GM19452 (cell line): Measurements from ENCODE around the gene TET1.
"Not testable (repeated sequence)": the region's sequence is repeated elsewhere in the genome, so short reads cannot be mapped to it uniquely, and the experiment has no call there.

ENCODE experiments used
- ATAC-seq: cut with Tn5 transposase; IDR thresholded peaks from one replicate; pipeline ENCODE4 v1.9.1; 2021; ENCODE audit not compliant: unreplicated experiment

The TET1 gene

DNA sequence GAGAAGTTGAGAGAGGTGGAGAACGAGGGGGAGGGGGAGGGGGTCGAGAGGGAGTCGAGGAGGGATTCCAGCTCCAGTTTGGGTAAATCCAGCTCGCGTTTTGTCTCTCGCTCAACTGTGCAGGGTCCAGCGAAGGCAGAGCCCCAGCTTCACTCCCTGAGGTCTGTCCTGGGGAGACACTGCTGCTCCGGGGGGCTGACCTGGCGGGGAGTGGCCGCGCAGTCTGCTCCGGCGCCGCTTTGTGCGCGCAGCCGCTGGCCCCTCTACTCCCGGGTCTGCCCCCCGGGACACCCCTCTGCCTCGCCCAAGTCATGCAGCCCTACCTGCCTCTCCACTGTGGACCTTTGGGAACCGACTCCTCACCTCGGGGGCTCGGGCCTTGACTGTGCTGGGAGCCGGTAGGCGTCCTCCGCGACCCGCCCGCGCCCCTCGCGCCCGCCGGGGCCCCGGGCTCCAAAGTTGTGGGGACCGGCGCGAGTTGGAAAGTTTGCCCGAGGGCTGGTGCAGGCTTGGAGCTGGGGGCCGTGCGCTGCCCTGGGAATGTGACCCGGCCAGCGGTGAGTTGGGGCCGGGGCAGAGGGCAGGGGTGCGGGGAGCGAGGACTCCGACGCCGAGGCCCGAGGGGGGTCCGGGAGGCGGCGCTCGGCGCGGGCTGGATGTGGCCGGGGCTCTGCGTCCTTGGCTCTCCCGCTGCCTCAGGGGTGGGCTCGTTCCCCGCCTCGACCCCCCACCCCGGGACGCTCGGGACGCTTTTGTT is at the start of gene TET1:
TSS of gene TET1 (plus strand) at position 152 of the 757 bp plus-strand sequence. CDS start 12,002 bp downstream, outside the sequence.
- ATAC-seq, result no peak

DNA sequence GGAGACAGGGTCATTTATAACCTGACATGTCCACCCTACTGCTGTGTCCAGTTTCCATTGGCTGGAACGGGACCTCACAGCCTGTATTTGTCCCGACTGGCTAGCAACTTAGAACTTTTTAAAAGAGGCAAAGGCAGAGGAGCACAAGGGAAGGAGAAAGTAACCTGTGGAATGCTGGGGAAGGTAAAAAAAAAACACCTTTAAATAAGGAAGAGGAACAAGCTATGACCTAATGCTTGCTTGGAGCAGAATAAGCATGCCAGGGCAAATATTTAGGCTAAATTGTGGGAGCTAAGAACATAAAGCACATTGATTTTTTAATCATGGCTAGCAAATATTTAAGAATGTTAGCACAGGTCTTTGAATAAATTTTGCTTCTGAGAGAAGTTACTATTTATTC is 43.9 kb upstream of the TET1 start:
- ATAC-seq, result not testable (repeated sequence)

DNA sequence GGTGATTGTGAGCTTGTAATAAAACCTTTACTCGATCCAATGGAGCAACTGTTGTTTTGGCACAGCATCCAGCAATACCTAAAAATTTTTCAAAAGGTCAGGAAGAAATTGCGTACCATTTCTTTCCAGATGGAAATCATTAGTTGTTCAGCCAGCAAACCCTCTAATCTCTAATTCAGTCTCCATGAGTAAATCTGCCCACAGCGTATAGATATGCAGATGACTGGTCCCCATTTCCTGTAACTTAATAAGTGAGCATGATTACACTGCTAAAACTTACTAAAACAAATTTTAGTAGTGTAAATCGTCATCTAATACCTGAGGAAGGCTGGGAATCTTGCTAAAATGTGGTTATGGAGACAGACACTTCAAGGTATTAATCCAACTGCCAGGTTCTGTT is 43.4 kb upstream of the TET1 start:
- no peak for ATAC-seq

DNA sequence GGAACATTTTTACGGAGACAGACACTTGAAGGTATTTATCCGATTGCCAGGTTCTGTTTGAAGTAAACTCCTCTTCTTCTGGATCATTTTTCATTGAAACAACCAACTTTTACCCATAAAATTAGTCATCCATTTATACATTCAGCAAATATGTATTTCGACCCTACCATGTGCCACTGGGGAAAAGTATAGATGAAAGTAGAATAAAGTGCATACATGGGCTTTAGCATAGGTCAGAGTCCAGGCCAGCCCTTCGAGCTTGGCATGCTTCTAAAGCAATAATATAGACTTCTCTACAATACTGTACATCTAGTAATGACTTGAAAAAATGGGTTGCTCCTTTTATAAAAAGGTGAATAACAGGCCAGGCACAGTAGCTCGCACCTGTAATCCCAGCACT is 42.9 kb upstream of the TET1 start:
- no peak for ATAC-seq

- ATAC-seq, result not testable (repeated sequence)
Observed at GRCh38 chr10:68518609-68519008, 41.5 kb upstream of the TET1 start.

- not testable (repeated sequence) for ATAC-seq
Observed at GRCh38 chr10:68525490-68526038, 34.6 kb upstream of the TET1 start.

DNA sequence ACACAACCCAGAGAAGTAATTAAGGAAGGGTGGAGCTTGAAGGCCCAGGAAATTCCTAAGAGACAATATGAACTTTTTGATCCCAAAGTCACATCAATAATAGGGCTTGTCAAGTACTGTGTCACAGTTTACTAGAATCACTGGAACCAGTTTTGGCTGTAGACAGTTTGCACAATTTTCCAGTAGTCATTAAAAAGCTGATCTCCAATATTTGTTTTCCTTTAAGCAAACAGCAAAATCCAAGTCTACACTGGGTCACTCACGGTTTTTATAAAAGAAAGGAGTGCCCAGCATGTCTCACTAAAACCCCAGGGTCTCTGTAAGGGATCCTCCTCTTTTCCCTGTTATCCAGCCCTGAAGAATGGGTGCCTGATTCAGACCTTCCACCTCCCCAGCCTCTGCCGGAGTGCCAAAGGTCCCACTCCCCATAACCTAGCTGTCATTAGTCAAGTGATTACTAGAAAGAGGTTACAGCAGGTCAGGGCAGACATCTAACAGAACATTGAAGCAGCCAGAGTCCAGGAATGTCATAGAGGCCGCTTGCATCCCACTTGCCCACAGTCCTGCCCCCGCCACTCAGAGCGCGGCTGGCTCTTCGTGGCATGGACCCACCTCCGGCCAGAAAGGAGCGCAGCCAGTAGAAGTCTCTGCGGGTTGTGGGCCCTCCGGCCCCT is 33.4 kb upstream of the TET1 start:
- peak; percentile 57 for ATAC-seq

DNA sequence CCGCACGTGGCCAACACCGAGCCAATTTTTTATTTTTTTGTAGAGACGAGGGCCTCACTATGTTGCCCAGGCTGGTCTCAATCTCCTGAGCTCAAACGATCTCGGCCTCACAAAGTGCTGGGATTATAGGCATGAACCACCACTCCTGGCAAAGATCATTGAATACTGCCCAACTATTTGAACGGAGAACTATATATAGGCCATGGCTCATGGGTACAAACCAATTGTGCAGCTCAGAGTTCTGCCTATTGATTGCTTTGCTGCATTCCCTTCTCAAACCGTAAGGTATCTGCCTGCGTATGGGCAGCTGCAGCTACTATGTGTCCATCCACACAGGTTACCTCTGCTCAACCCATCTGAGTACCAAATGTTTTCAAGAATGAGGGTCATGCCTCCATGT is 23.2 kb upstream of the TET1 start:
- ATAC-seq, result no peak

DNA sequence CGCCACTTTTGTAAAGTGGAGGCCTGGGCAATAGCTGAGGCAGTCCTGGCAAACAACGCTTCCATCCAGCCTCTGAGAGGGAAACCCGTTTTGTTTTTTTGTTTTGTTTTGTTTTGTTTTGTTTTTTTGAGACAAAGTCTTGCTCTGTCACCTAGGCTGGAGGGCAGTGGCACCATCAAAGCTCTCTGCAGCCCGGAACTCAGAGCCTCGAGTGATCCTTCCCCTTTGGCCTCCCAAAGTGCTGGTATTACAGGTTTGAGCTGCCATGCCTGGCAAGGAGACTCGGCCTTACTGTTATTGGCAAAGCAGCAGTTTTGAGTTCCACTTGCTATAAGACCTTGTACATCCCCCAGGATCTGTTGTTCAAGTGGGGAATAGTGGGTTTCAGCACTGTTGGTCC is 22.3 kb upstream of the TET1 start:
- no peak for ATAC-seq

DNA sequence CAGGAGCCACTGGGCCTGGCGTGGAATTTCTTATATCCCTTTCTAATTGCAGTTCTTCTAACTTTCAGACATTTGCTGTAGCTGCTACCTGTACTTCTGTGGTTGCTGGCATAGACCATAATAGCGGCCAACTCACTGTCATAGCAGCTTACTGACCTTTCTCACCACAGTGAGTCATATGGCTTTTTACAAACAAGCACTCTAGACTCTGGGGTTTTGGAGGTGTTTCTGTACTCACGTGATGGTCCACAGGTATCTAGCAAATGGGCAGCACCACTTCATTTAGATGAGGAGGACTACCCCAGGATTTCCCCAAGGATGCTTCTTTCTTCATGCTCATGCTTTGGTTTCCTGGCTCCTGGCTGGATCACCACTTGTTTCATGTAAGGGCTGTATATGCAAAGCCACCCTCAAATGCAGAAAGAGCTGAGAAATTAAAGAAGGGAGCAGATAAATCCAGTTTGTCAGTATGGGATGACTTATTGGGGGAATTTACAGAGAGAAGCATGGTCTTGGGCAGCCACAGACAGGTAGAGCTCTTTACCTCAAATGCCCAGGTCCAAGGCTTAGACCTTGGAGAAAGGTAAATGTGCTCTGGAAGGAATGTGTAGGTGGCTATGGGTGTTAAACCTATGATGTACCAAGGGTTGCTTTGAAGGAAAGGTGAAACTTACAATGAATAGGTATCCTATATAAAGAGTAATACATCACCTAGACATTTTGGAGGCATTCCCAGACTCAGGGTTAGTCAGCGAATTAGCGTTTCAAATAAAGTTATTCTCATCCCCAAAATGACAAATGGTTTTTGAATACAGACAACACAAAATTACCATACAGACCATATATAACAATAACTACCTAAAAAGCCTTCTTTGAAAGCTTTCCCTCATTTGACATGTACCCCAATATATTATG is 16.9 kb upstream of the TET1 start:
- peak; percentile 63 for ATAC-seq

DNA sequence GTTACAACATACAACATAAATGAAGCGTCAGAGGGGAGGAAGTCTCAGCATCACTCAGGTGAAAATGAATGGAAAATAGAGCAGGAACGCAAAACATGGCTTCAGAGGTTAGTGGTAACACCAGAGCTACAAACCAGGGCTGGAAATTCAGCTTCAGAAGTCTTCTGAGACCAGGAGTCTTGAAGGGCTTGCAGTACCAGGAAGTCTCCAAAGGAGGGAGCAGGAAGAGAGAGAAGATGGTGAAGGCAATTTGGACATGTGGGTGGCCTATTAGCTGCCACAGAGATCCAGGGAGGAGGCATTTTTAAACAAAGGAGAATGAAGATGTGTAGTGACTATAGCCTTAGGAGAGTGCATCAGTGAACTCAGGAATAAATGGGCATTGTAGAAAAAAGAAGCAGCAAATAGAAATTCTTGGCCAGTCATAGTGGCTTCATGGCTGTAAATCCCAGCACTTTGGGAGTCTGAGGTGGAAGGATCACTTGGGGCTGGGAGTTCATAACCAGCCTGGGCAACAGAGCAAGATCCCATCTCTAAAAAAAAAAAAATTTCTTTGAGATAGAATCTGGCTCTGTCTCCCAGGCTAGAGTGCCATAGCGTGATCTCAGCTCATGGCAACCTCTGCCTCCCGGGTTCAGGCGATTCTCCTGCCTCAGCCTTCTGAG is 9.3 kb upstream of the TET1 start:
- ATAC-seq, result no peak

DNA sequence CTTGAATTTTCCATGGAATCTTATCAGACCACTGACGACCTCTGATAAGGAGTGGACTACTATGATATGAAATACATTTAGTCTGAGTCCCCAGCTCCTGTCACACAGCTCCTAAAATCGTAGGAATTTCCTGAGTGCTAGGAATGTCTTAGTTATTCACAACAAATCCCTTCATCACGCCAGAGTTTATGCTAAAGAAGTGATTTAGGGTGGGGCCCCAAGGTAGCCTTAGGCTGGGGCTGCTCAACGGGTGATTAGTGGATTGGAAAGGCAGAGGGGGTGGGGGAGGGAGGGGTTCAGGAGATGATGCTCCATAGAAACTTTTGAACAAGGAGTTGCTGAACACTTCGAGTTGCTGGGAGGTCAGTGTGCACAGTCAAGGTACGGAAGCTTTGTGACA is 7.0 kb upstream of the TET1 start:
- ATAC-seq, result no peak

GRCh38 chr10:68553599-68553998 is 6.5 kb upstream of the TET1 start:
- no peak for ATAC-seq

- no peak for ATAC-seq
Observed at GRCh38 chr10:68558478-68558877, 1.7 kb upstream of the TET1 start.

DNA sequence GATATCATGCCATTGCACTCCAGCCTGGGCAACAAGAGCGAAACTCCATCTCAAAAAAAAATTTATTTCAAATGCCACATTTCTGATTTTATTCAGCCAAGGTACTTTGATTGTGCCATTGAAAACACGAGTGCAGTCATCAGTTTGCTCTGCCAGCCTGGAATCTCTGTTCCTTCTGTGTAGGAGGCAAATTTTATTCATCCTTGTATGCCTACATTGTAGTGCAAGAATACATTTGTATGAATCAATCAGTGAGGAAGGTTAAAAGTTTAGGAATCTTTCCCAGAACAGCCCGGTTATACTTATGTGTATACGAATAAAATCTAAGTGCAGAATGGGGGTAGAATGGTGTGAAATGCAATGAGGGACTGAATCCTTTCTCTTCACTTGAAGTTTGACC is 886 bp upstream of the TET1 start:
- ATAC-seq, result no peak

- ATAC-seq, result no peak
Observed at GRCh38 chr10:68559841-68560185, 324 bp upstream of the TET1 start.

DNA sequence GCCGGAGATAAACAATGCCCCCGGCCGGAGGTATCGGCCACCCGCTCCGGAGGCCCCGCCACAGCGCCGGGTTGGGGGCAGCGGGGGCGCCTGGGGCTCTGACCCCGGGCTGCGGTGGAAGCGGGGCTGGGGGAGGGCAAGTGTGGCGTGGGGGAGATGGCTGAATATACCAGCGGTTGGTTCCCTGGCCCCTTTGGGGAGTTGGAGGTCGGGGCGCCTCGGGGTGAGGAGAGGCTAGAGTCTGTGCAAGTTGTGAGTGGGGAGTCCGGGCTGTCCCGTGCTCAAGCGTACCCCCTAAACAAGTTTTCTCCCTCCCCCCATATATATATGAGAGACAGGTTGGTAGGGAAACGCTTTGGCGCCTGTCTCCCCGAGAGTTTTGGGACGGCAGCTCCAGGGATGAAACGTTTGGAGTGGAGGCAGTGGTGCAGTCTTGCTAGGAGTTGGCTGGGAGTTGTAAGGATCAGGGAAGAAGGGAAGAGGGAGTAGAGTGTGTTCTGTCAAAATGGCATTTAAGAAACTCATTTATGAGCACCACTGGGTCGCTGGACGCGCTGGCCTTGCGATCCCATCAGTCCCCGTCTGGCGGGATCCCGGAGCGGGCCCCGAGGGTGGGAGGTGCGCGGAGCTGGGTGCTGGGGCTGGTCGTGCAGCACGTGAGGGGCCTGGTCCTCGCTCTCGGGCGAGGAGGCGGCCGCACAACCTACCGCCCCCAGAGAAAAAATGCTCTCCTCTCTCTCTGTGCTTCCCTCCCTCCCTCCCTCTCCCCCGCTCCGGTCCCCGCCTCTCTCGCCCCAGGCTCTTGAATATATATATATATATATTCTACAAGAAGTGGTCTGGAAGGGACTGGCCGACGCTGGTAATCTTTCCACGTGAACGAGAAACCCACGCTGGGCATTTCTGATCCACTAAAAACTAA is 1.1 kb downstream of the TET1 start:
- ATAC-seq, result no peak

DNA sequence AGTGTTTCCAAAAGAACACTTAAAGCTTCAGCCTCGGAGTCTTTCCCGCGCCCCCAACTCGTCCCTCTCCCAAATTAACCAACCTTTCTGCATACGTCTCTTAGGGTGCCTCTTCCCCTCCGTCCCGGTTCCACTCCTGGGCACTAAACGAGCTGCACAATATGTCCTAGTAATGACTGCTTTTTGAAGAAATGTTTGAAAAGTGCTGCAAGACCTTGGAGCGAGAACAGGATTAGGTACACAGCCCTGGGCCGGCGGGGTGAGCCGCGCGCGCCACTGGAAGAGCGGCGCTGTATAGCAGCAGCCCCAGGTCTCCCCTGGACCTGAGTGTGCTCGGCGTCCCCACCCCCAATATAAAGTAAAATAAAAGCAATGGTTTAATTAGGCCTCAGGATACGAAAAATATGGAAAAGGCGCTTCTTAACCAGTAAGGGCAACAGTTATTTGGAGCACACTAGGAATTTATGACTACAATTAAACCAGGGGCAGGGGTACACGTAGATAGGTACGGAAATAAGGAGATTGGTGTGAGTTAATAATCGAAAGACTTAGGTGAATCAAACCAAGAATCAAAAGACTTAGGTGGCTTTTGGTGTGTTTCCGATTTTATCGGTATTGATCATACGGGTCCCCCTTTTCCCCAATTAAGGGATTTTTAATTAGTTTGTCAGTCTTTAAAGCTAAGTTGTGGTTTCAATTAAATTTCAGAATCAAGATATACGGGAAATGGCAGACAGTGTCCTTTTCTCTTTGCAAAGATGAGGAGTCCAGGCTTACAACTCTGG is 1.9 kb downstream of the TET1 start:
- ATAC-seq, result no peak
